Kidney (tissue), 14 donors: ENCODE measurements around the gene RNF207. TPM values are rescaled to one million over a fixed set of nuclear protein-coding genes. Genes with fewer than 3 reads are reported as not detected.

Experiments
- DNase-seq, 5 donors: peaks; one replicate each; pipeline ENCODE4 v3.0.0-alpha.2; 2013 to 2020
- FAIRE-seq: peaks from 2 replicates; lab custom pipeline; 2012; peaks lifted over from hg19 to GRCh38; lab: Jason Lieb, UNC
- H3K27ac ChIP-seq, 2 donors: one replicate each; pipeline ENCODE4 v1.7.0; 2013; ENCODE audit warnings: low read depth in 2 of 2, low read length in 2 of 2, inconsistent platforms in 1 of 2
- H3K27me3 ChIP-seq: one replicate; pipeline ENCODE4 v1.7.1; 2013; ENCODE audit warnings: low read length, inconsistent platforms; ENCODE audit not compliant: control insufficient read depth, insufficient read depth
- H3K36me3 ChIP-seq, 3 donors: one replicate each; pipeline versions ENCODE4 v1.7.0 to v1.7.1; 2013; ENCODE audit warnings: low read length in 3 of 3, control low read depth in 1 of 3, inconsistent platforms in 1 of 3; ENCODE audit not compliant: insufficient read depth in 3 of 3, control insufficient read depth in 2 of 3
- H3K4me1 ChIP-seq, 3 donors: one replicate each; pipeline versions ENCODE4 v1.7.0 to v1.7.1; 2013; ENCODE audit warnings: low read length in 3 of 3, inconsistent platforms in 1 of 3, low read depth in 1 of 3; ENCODE audit not compliant: control insufficient read depth in 2 of 3, insufficient read depth in 2 of 3
- H3K4me3 ChIP-seq, 3 donors: one replicate each; pipeline versions ENCODE4 v1.7.0 to v1.8.1; 2013; ENCODE audit warnings: low read length in 3 of 3, control low read depth in 1 of 3, inconsistent platforms in 1 of 3
- H3K9ac ChIP-seq, 3 donors: one replicate each; pipeline versions ENCODE4 v1.7.0 to v1.7.1; 2013; ENCODE audit warnings: low read length in 3 of 3, control low read depth in 1 of 3, inconsistent platforms in 1 of 3
- H3K9me3 ChIP-seq, 3 donors: one replicate each; pipeline versions ENCODE4 v1.7.0 to v1.7.1; 2013; ENCODE audit warnings: low read length in 3 of 3, control low read depth in 1 of 3, inconsistent platforms in 1 of 3; ENCODE audit not compliant: control insufficient read depth in 2 of 3, insufficient read depth in 1 of 3
- CTCF ChIP-seq: IDR thresholded peaks from 3 replicates; pipeline ENCODE4 v1.5.1; 2012; ENCODE audit warnings: mild to moderate bottlenecking, moderate library complexity, borderline replicate concordance; ENCODE audit not compliant: insufficient read depth; ENCODE audit errors: extremely low read depth
- intact Hi-C: fragments of 100-400 bp; cut with DNase I; formaldehyde crosslinking; loops from one replicate; pipeline ENCODE4 v1.11.1; 2022
- polyA plus RNA-seq: library from polyadenylated mRNA; stranded (reverse); fragments of 350-450 nt; fragmentation: Illumina TruSeq; extraction: RNeasy Lipid Tissue Mini Kit (QIAGEN cat#74804); gene quantifications from one replicate; pipeline ENCODE4 v1.2.3, GENCODE V29; 2014; ENCODE audit warnings: low read depth, low replicate concordance; ENCODE audit not compliant: insufficient read depth
- total RNA-seq: library from RNA; stranded (reverse); fragmentation: NEBNext Ultra II Directional; extraction: Animal tissue kit (Norgen Biotek cat#: 25700); gene quantifications from one replicate; pipeline ENCODE4 v1.2.1, GENCODE V29; 2021
- donor health status: control.
- donor health status: control.
- donor health status: control.
- donor health status: control.
- donor health status: control.
- donor health status: DM: yes; HTN: yes; CAD: no.
- donor health status: Normal renal cell carcinoma (clear cell type).

The RNF207 gene
- total and polyA plus RNA-seq, 2 donors from 2014 or later = 7.7 to 43.6 TPM

GRCh38 chr1:6224718-6225117 is 18.8 kb downstream of the RNF207 start:
- Histone ChIP-seq H3K36me3 (peaks cover 0 to 28% (median 22%) of the 10 kb centered on the region in 3 donors), H3K9me3 (no peaks in the 10 kb centered on the region), H3K27me3 (no peaks in the 10 kb centered on the region), H3K27ac (no peak overlapping the region), H3K4me1 (peaks cover 0 to 24% (median 6%) of the 10 kb centered on the region in 3 donors), H3K9ac (peak overlapping the region in 1 of 3 donors; percentile 20), H3K4me3 (no peak overlapping the region)
- TF ChIP-seq CTCF = no peak
- FAIRE-seq = no peak
- DNase-seq = no peak
- intact Hi-C loops = no loop called here

DNA sequence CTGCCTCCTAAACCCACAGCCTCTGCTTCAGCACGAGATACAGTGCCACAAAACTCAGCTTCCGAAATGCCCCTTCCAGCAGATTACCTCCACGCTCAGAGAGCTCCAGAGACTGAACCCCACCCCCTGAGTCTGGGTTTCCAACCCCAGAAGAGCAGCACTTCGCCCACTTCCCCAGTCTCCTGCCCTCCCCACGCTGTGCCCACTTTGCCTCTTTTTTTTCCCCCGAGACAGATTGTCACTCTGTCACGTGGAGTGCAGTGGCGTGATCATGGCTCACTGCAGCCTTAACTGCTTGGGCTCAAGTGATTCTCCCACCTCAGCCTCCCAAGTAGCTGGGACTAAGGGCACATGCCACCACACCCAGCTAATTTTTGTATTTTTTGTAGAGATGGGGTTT is 19.7 kb downstream of the RNF207 start:
- FAIRE-seq (no peak), DNase-seq (no peak)
- no peaks in the 10 kb centered on the region for H3K9me3 ChIP-seq
- no peak for TF ChIP-seq CTCF
- H3K9ac ChIP-seq = no peak overlapping the region
- H3K36me3 ChIP-seq = peaks cover 0 to 28% (median 22%) of the 10 kb centered on the region in 3 donors
- no peaks in the 10 kb centered on the region for H3K27me3 ChIP-seq
- H3K27ac ChIP-seq = no peak overlapping the region
- intact Hi-C loops = no loop called here
- no peak overlapping the region for H3K4me3 ChIP-seq
- H3K4me1 ChIP-seq = peaks cover 0 to 24% (median 6%) of the 10 kb centered on the region in 3 donors

GRCh38 chr1:6233376-6233775 is 27.5 kb downstream of the RNF207 start:
- peaks cover 0 to 23% (median 8%) of the 10 kb centered on the region in 3 donors for H3K36me3 ChIP-seq

More at GRCh38 chr1:6233376-6233775, 27.5 kb downstream of the RNF207 start:
- intact Hi-C loops = no loop called here
- Histone ChIP-seq H3K4me1 (peaks cover 0 to 11% (median 0%) of the 10 kb centered on the region in 3 donors), H3K27ac (no peak overlapping the region), H3K4me3 (no peak overlapping the region), H3K9ac (no peak overlapping the region), H3K27me3 (no peaks in the 10 kb centered on the region), H3K9me3 (no peaks in the 10 kb centered on the region)
- DNase-seq = no peak
- no peak for FAIRE-seq
- no peak for TF ChIP-seq CTCF
